PC-9 (cell line): Measurements from ENCODE around the gene CNTN5. TPM values are rescaled to one million over a fixed set of nuclear protein-coding genes. Genes with fewer than 3 reads are reported as not detected.

Experiments
- BruUV-seq: library from RNA; stranded (reverse); fragments of 400-500 nt; replicated peaks from 2 replicates; lab custom pipeline; 2021; lab: Mats Ljungman, UMichigan
- CTCF ChIA-PET: fragments of 300-600 bp; sonication (Branson Sonifier 250); formaldehyde crosslinking; loops from one replicate; lab custom pipeline; 2022; ENCODE audit warnings: antibody characterized with exemption; lab: Charles Lee
- POLR2A ChIA-PET: fragments of 300-600 bp; sonication (Branson Sonifier 250); formaldehyde crosslinking; loops from one replicate; lab custom pipeline; 2022; ENCODE audit warnings: antibody characterized with exemption; ENCODE audit not compliant: unreplicated experiment; lab: Charles Lee
- DNase-seq, 2 experiments: peaks; one replicate each; pipeline versions ENCODE4 v3.0.0 to v3.0.0-alpha.2; 2015 to 2022; ENCODE audit warnings: mixed read lengths in 1 of 2
- H2AFZ ChIP-seq: fragments of 200-600 bp; sonication (generic); 2 replicates; pipeline ENCODE4 v1.8.1; 2017; ENCODE audit warnings: antibody characterized with exemption
- H3F3A ChIP-seq: fragments of 200-600 bp; sonication (generic); 2 replicates; pipeline ENCODE4 v1.8.1; 2017; ENCODE audit warnings: antibody characterized with exemption, mild to moderate bottlenecking, low read depth; ENCODE audit not compliant: insufficient read depth
- H3K27ac ChIP-seq: fragments of 200-600 bp; sonication (generic); 2 replicates; pipeline ENCODE4 v1.6.1; 2016; ENCODE audit warnings: mixed run types
- H3K27me3 ChIP-seq: fragments of 200-600 bp; sonication (generic); 2 replicates; pipeline ENCODE4 v1.6.1; 2016; ENCODE audit warnings: low read depth, mixed run types; ENCODE audit not compliant: insufficient read depth
- H3K36me3 ChIP-seq: fragments of 200-600 bp; sonication (generic); 2 replicates; pipeline ENCODE4 v1.6.1; 2016; ENCODE audit warnings: low read depth, mixed run types
- H3K4me1 ChIP-seq: fragments of 200-600 bp; sonication (generic); replicated peaks from 2 replicates; pipeline ENCODE4 v1.6.1; 2016; ENCODE audit warnings: mixed run types; ENCODE audit not compliant: insufficient read depth
- H3K4me2 ChIP-seq: fragments of 200-600 bp; sonication (generic); 2 replicates; pipeline ENCODE4 v1.6.1; 2017; ENCODE audit warnings: mixed run types
- H3K4me3 ChIP-seq: fragments of 200-600 bp; sonication (generic); 2 replicates; pipeline ENCODE4 v1.6.1; 2016; ENCODE audit warnings: mixed run types
- H3K79me2 ChIP-seq: fragments of 200-600 bp; sonication (generic); 2 replicates; pipeline ENCODE4 v1.6.1; 2017; ENCODE audit warnings: low read depth, mixed run types
- H3K9me2 ChIP-seq: fragments of 200-600 bp; sonication (generic); 2 replicates; pipeline ENCODE4 v1.8.1; 2017; ENCODE audit warnings: mild to moderate bottlenecking; ENCODE audit not compliant: insufficient read depth
- H3K9me3 ChIP-seq: fragments of 200-600 bp; sonication (generic); 2 replicates; pipeline ENCODE4 v1.8.1; 2016; ENCODE audit warnings: low read depth; ENCODE audit not compliant: insufficient read depth
- H4K20me1 ChIP-seq: fragments of 200-600 bp; sonication (generic); 2 replicates; pipeline ENCODE4 v1.8.1; 2017; ENCODE audit not compliant: insufficient read depth
- CTCF ChIP-seq: fragments of 200-600 bp; sonication (generic); conservative IDR thresholded peaks from 2 replicates; pipeline ENCODE4 v1.6.1; 2017; ENCODE audit warnings: mixed run types, antibody characterized with exemption, mild to moderate bottlenecking, moderate library complexity
- EZH2 ChIP-seq: fragments of 200-600 bp; sonication (generic); IDR thresholded peaks from 2 replicates; pipeline ENCODE4 v1.8.0; 2017; ENCODE audit warnings: antibody characterized with exemption, low read depth
- intact Hi-C: fragments of 100-400 bp; cut with micrococcal nuclease; formaldehyde crosslinking; loops from one replicate; pipeline ENCODE4 v1.10.0; 2022; ENCODE audit not compliant: unreplicated experiment
- total RNA-seq: library from RNA; stranded (reverse); gene quantifications from 2 replicates; pipeline ENCODE4 v1.2.3, GENCODE V29; 2021

The CNTN5 gene
- total RNA-seq, 1 experiment from 2014 or later: not detected

GRCh38 chr11:100303897-100304296 lies 1283.1 kb downstream of the CNTN5 start:
- Histone ChIP-seq H3F3A (no peaks in the 10 kb centered on the region), H3K4me2 (no peak overlapping the region), H4K20me1 (no peaks in the 10 kb centered on the region), H3K9me2 (no peaks in the 10 kb centered on the region), H3K79me2 (no peaks in the 10 kb centered on the region), H2AFZ (no peak overlapping the region), H3K4me1 (no peaks in the 10 kb centered on the region), H3K9me3 (no peaks in the 10 kb centered on the region), H3K27ac (no peak overlapping the region), H3K4me3 (no peak overlapping the region), H3K27me3 (no peaks in the 10 kb centered on the region), H3K36me3 (no peaks in the 10 kb centered on the region)
- CTCF ChIA-PET: no interaction called here
- intact Hi-C loops: no loop called here
- no TSS peak for BruUV-seq
- DNase-seq: no peak
- POLR2A ChIA-PET: no interaction called here
- TF ChIP-seq EZH2 (no peak), CTCF (no peak)

GRCh38 chr11:100308202-100308601 lies 1287.5 kb downstream of the CNTN5 start:
- Histone ChIP-seq H4K20me1 (no peaks in the 10 kb centered on the region), H2AFZ (no peak overlapping the region), H3F3A (no peaks in the 10 kb centered on the region), H3K79me2 (no peaks in the 10 kb centered on the region), H3K9me2 (no peaks in the 10 kb centered on the region), H3K9me3 (no peaks in the 10 kb centered on the region), H3K4me3 (no peak overlapping the region), H3K27me3 (no peaks in the 10 kb centered on the region), H3K4me1 (no peaks in the 10 kb centered on the region), H3K27ac (no peak overlapping the region), H3K4me2 (no peak overlapping the region), H3K36me3 (no peaks in the 10 kb centered on the region)
- BruUV-seq: no TSS peak
- DNase-seq: no peak
- TF ChIP-seq EZH2 (no peak), CTCF (no peak)
- POLR2A ChIA-PET: no interaction called here
- CTCF ChIA-PET: no interaction called here
- intact Hi-C loops: no loop called here

GRCh38 chr11:100315946-100316345 lies 1295.2 kb downstream of the CNTN5 start:
- CTCF ChIA-PET: no interaction called here
- no peaks in the 10 kb centered on the region for H3K27me3 ChIP-seq

More at GRCh38 chr11:100315946-100316345, 1295.2 kb downstream of the CNTN5 start:
- no peaks in the 10 kb centered on the region for H3K9me3 ChIP-seq
- DNase-seq: no peak
- no peak overlapping the region for H3K27ac ChIP-seq
- H3K4me3 ChIP-seq: no peak overlapping the region
- no peaks in the 10 kb centered on the region; the same call in 1 of the 2 replicates for H3F3A ChIP-seq
- no peaks in the 10 kb centered on the region for H3K36me3 ChIP-seq
- intact Hi-C loops: no loop called here
- no peaks in the 10 kb centered on the region for H3K4me1 ChIP-seq
- H2AFZ ChIP-seq: no peak overlapping the region
- POLR2A ChIA-PET: no interaction called here
- no TSS peak for BruUV-seq
- H4K20me1 ChIP-seq: no peaks in the 10 kb centered on the region
- no peak overlapping the region for H3K4me2 ChIP-seq
- no peaks in the 10 kb centered on the region for H3K79me2 ChIP-seq
- no peaks in the 10 kb centered on the region for H3K9me2 ChIP-seq
- TF ChIP-seq EZH2: no peak
- TF ChIP-seq CTCF: no peak
